ENCODE results near the gene DAW1.
"Not testable (repeated sequence)": the region's sequence is repeated elsewhere in the genome, so short reads cannot be mapped to it uniquely, and the experiment has no call there.

The DAW1 gene

DNA sequence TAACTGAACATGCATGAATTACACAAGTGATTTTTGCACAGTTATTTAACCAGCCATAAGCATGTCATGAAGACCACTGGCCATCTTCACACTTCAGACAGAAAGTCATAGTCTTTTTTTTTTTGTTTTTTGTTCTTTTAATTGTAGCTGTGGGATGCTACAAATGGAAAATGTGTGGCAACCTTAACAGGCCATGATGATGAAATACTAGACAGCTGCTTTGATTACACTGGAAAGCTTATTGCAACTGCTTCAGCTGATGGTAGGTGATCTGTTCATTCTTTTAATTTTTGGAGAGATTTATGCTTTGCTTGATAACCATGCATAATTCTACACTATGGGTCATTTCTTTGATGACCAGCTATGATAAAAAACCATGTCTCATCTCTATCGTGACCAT lies 35.6 kb downstream of the DAW1 start:
- DNase-seq (ENCODE audit: extremely low read depth in 1 of 2, low read depth in 1 of 2): no peak

DNA sequence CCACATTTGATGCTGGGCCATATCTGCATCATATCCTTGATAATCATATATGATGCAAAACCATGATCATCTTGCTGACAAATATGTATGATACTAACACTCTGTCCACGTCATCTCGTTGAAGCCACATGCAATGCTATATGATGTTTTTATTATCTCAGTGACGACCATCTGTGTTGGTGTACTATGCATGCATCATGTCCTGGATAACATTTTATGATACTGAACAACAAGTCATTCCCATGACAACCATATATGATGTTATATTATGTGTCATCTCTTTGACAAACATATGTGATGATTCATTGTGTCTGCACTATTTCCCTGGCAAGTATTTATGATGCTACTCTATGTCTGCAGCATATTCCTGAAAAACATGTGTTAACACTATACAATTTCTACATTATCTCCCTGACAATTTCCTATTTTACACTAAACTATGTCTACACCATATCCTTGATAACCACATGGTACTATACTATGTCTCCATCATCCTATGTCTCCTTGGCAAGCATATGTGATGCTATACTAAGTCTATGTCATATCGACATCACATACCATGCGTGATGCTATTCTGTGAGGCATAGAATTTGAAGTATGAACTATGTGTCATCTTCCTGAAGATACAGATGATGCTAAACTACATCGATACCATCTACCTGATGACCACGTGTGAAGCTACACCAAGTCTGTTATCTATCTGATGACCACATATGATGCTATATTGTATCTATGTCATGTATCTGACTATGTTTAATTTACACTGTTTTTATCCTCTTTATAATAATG lies 37.0 kb downstream of the DAW1 start:
- no peak for DNase-seq (ENCODE audit: extremely low read depth in 1 of 2, low read depth in 1 of 2)

DNA sequence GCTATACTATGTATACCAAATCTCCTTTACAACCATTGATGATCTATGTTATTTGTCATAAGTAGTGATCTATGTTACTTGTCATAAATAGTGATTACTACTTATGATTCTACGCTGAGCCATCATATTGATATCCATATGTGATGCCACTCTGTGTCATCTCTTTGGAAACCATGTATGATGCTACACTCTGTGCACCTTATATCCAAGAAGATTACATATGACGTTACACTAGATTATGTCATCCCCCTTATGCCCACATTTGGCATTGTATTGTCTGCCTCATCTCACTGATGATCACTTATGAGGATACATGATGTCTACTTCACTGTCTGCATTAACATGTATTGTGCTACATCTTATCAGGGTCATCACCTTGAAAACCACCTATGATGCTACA lies 42.9 kb downstream of the DAW1 start:
- no peak for DNase-seq (ENCODE audit: extremely low read depth in 1 of 2, low read depth in 1 of 2)

DNA sequence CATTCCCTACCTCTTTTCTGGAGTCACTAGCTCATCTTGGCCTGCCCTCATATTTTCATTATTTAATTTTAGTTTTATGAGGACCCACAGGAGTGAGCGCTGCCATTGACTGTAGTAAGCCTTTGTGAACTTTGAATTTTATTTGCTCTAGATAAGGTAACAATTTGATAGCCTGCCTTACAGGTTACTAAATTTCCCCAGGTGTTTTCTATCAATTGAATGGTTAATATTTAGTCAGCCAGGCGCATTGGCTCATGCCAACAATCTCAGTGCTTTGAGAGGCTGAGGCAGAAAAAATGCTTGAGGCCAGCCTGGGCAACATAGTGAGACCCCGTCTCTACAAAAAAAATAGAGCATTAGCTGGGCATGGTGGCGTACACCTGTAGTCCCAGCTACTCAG lies 50.2 kb downstream of the DAW1 start:
- DNase-seq (ENCODE audit: extremely low read depth in 1 of 2, low read depth in 1 of 2): no peak

DNA sequence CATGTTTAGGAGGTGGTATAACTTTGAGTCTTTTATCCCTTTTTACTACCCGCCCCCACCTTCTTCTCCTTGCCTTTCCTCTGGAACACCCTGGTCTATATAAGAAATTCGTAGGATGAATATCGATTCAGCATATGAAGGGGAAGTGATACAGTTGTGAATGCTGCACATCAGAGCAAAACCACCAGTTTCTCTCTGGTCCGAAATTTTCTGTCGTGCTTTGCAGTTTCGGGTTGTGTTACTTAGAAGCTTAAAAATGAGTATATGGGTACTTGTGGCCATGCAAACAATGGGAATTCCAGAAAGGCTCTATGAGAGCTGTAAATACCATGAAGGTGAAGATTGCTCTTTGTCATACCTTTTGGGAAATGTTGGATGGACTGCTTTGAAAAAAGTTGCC lies 60.6 kb downstream of the DAW1 start:
- no peak for DNase-seq (ENCODE audit: extremely low read depth in 1 of 2, low read depth in 1 of 2)

DNA sequence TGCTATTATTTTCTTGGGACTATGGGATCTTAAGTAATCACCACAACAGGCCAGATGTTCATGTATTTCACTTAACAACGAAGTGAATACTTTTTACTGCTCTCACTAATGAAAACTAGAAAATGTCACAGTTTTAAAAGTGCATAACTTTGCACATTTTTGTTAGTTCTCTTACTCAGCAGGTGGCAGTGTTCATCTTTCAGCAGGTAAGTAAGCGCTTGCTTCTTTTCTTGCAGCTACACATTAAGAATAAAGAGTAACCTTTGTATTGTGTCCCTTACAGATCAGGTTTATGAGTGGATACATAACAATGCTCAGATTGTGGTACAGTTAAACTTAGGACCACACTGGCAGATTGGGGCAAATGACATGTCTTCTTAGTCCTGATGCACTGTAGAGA lies 61.0 kb downstream of the DAW1 start:
- no peak for DNase-seq (ENCODE audit: extremely low read depth in 1 of 2, low read depth in 1 of 2)

DNA sequence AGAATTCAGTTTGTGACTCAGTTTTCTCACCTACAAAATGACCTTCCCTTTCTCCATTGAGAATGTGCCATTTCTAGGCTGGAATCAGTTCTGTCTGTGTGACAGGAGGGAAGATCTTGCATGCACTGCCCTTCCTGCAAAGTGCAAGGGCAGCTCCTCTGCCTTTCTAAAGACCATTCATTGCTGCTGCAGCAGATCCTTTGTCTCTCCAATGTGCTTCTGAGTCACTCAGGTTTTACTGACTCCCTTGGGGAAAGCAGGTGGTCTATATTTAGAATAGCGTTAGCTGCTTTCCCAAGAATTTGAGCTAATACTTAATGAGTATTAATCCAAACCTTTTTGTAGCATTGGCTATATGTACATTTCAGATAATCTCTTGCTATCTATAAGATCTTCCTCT lies 62.5 kb downstream of the DAW1 start:
- no peak for DNase-seq (ENCODE audit: extremely low read depth in 1 of 2, low read depth in 1 of 2)

DNA sequence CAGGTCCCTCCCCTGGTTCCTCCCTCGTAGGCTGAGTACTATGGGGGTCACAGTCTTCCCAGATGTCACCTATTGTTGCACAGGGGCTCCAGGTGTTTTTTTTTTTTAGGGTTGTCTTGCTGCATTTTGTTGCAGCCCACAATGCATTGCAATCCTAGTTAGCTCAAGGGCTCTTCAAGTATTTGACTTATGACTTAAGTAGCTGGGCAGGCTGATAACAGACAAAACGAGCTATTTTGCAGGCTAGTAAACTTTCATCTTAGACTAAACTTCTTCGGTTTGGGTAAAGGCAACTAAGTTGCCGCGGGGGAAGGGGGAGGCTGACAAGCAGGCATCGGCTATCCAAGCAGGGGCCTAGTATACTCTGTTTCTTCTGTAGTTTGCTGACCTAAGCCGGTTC lies 64.8 kb downstream of the DAW1 start:
- DNase-seq (ENCODE audit: extremely low read depth in 1 of 2, low read depth in 1 of 2): not testable (repeated sequence)

DNA sequence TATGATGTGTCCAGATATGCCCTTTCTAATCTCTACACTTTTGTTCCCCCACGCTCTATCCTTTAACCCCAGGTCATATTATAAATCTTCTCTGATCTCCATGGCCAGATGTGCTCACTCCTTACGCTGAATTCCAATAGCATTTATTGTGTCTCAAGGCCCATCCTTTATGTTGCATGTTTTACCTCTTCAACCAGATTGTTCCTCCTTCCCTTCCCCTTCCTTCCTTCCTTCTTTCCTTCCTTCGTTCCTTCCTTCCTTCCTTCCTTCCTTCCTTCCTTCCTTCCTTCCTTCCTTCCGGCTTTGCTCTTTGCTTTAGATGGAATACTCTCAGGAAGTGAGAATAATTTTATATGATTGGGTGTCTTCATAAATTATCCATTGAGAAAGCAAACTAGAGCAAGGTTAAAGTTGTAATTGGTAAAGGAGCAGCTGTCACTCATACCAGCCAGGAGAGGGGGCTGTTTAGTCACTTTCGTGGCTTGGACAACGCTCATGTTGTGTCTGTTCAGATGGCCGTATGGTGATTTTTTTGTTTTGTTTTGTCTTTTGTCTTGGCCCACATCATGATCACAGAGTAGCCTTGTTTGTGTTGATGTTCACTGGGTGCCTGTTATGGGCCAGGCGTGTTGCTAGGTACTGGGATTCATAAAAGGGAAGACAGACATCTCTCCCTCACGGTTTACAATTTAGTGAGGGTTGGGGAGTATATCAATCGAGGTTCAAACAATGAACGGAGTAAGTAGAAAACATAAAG lies 68.0 kb downstream of the DAW1 start:
- DNase-seq (ENCODE audit: extremely low read depth in 1 of 2, low read depth in 1 of 2): no peak

DNA sequence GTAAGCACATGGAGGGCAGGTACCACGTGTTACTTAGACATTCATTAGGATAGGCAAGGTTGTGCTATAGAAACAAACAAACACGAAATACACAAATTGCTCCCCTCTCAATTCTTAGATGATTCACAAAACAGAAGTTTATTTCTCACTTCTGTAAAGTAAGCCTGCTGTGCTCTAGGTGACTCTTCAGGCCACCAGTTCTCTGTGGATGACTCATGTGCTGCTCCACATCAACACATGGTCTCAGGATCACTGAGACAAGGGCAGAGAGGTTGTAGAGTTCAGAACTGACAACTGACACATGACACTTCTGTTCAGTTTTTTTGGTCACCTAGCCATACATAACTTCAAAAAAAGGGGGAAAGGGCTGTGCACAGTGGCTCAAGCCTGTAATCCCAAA lies 70.6 kb downstream of the DAW1 start:
- DNase-seq (ENCODE audit: extremely low read depth in 1 of 2, low read depth in 1 of 2): no peak

DNA sequence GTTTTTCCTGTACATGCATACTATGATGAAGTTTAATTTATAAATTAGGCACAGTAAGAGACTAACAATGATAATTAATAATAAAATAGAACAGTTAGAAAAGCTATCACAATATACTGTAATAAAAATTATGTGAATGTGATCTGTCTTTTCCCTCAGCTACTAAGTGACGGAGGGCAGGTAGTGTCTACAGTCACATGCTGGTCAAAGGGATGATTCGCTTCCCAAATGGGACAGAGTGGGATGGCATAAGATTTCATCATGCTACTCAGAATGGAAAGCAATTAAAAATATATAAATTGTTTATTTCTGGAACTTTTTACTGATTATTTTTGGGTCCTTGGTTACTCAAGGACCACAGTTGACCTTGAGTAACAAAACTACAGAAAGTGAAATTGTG lies 71.5 kb downstream of the DAW1 start:
- no peak for DNase-seq (ENCODE audit: extremely low read depth in 1 of 2, low read depth in 1 of 2)

DNA sequence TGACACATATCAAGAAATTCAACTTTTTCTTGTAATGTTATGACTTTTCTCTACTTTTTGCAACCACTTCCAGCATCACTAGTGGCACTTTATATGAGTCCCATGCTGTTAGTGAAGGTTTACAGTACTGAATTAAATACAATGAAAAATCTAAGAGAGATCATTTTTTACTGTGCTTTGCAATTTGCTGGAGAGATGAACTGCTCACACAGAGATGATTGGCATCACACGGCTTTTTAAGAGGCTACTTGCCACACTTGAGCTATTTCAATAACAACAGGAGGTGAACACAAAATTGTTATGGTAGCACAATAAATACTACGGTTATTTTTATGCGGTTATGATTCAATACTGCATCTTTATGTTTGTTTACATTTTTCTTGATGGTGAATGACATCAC lies 88.9 kb downstream of the DAW1 start:
- no peak for DNase-seq (ENCODE audit: extremely low read depth in 1 of 2, low read depth in 1 of 2)

DNA sequence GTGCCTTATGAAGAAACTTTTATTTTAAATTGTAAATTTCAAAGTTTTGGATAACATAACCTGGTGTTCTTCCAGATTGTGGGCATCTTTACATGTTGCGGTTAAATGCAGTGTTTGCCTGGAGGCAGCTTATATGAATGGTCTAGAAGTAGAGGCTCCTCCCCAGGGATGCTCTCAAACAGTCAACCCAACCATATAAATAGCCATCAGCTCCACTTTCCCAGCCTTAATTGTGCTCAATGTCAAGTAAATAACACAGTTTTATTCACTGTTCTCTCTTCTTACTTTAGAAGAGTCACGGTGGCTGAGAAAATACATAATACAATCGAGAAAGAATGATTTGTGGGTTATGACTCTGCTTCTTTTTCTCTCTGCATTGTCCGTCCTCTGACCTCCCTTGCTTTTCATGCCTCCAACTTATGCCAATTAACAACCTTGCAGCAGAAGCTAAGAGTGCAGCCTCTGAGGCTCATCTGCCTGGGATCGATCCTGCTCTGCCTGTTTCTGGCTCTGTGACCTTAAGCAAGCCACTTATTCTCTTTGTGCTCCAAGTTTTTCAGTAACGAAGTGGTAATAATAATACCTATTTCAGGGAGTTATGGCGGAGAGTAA lies 100.3 kb downstream of the DAW1 start:
- no peak for DNase-seq (ENCODE audit: extremely low read depth in 1 of 2, low read depth in 1 of 2)

DNA sequence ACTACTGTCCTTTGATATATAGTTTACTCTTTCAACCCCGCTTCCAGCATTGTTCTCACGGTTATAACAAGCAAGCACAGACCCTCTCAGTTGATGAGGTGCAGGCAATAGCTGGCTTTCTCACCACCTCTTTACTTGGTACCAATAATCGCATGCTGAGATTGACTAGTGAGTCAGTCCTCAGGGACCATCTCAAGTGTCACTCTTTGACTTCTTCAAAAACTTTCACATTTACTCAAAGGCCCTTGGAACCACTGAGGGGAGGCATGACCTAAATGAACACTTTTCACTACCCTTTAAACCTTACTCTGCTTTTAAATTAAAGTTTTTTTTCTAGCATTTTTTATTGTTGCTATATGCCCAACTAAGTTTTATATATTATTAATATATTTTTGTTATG lies 101.8 kb downstream of the DAW1 start:
- no peak for DNase-seq (ENCODE audit: extremely low read depth in 1 of 2, low read depth in 1 of 2)
